DOHH2 (cell line): ENCODE measurements around the gene GLIPR2.

Experiments
- H3F3A ChIP-seq: fragments of 200-600 bp; sonication (generic), shearing (Covaris generic); 2 replicates; pipeline ENCODE4 v1.6.0; 2016; ENCODE audit warnings: antibody characterized with exemption, mild to moderate bottlenecking; ENCODE audit not compliant: control insufficient read depth, insufficient read depth
- H3K27ac ChIP-seq: fragments of 200-600 bp; sonication (generic); 2 replicates; pipeline ENCODE4 v1.5.1; 2014; ENCODE audit warnings: low read depth, mild to moderate bottlenecking, low read length, moderate library complexity
- H3K27me3 ChIP-seq: fragments of 200-600 bp; sonication (generic); 2 replicates; pipeline ENCODE4 v1.6.1; 2014; ENCODE audit warnings: mild to moderate bottlenecking, low read length, mixed read lengths; ENCODE audit not compliant: control insufficient read depth
- H3K36me3 ChIP-seq: fragments of 200-600 bp; sonication (generic); 2 replicates; pipeline ENCODE4 v1.6.1; 2014; ENCODE audit warnings: mild to moderate bottlenecking, low read length, moderate library complexity, mixed read lengths; ENCODE audit not compliant: control insufficient read depth
- H3K4me1 ChIP-seq: fragments of 200-600 bp; sonication (generic); 2 replicates; pipeline ENCODE4 v1.6.1; 2014; ENCODE audit warnings: mild to moderate bottlenecking, low read length, mixed read lengths; ENCODE audit not compliant: control insufficient read depth
- H3K4me2 ChIP-seq: fragments of 200-600 bp; sonication (generic); 2 replicates; pipeline ENCODE4 v1.6.0; 2014; ENCODE audit warnings: mild to moderate bottlenecking, low read length, moderate library complexity
- H3K4me3 ChIP-seq: fragments of 200-600 bp; sonication (generic); 2 replicates; pipeline ENCODE4 v1.5.1; 2014; ENCODE audit warnings: mild to moderate bottlenecking, low read length, mixed read lengths
- H3K79me2 ChIP-seq: fragments of 200-600 bp; sonication (generic); 2 replicates; pipeline ENCODE4 v1.6.1; 2014; ENCODE audit warnings: mild to moderate bottlenecking, low read length, mixed read lengths; ENCODE audit not compliant: control insufficient read depth
- H3K9me2 ChIP-seq: fragments of 200-600 bp; sonication (generic); replicated peaks from 2 replicates; pipeline ENCODE4 v1.6.1; 2014; ENCODE audit warnings: mild to moderate bottlenecking, low read length, mixed read lengths; ENCODE audit not compliant: control insufficient read depth
- H3K9me3 ChIP-seq: fragments of 200-600 bp; sonication (generic); 2 replicates; pipeline ENCODE4 v1.6.1; 2014; ENCODE audit warnings: antibody characterized with exemption, low read length, mixed read lengths; ENCODE audit not compliant: control insufficient read depth, insufficient read depth
- H4K20me1 ChIP-seq: fragments of 200-600 bp; sonication (generic); 2 replicates; pipeline ENCODE4 v1.6.0; 2014; ENCODE audit warnings: low read depth, mild to moderate bottlenecking, antibody characterized with exemption, low read length, moderate library complexity; ENCODE audit not compliant: control insufficient read depth, insufficient read depth
- CTCF ChIP-seq: fragments of 200-600 bp; sonication (generic); IDR thresholded peaks from one replicate; pipeline ENCODE4 v1.5.1; 2014; ENCODE audit warnings: antibody characterized with exemption, mild to moderate bottlenecking, low read depth, low read length; ENCODE audit not compliant: poor library complexity, severe bottlenecking
- EZH2phosphoT487 ChIP-seq: fragments of 200-600 bp; sonication (generic); IDR thresholded peaks from 2 replicates; pipeline ENCODE4 v1.6.1; 2017; ENCODE audit warnings: borderline replicate concordance, mild to moderate bottlenecking, antibody characterized with exemption, low read length, moderate library complexity, mixed read lengths

Gene GLIPR2

GRCh38 chr9:36138496-36138895 lies 2.0 kb downstream of the GLIPR2 start:
- no peaks in the 10 kb centered on the region for H4K20me1 ChIP-seq
- H3K9me3 ChIP-seq, result no peaks in the 10 kb centered on the region
- H3K4me2 ChIP-seq, result no peak overlapping the region
- TF ChIP-seq EZH2phosphoT487 (no peak), CTCF (no peak)
- no peaks in the 10 kb centered on the region for H3K79me2 ChIP-seq
- H3K27ac ChIP-seq, result no peak overlapping the region
- H3K27me3 ChIP-seq, result peaks cover 38% of the 10 kb centered on the region
- H3K9me2 ChIP-seq, result no peaks in the 10 kb centered on the region
- H3K4me3 ChIP-seq, result no peak overlapping the region
- peaks cover 16% of the 10 kb centered on the region; the same call in 1 of the 2 replicates for H3K4me1 ChIP-seq
- no peaks in the 10 kb centered on the region for H3K36me3 ChIP-seq
- H3F3A ChIP-seq, result no peaks in the 10 kb centered on the region

DNA sequence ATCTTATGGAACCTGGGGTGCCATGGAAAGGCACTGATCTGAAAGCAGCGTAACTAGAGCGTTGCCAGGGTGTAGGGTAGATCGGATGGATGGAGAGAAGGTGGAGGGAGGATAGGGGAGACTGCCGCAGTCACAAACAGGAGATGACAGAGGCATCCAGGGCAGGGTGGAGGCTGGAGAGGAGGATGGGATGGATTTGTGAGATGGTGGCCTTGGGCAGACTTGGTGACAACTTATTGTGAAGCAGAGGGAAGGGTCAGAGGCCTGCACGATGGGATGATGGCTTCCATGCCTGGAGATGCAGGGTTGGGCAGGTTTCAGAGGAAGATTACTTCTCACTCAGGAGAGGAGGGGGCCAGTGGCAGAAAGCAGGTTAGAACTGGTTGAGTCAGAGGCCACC lies 2.4 kb downstream of the GLIPR2 start:
- no peak overlapping the region for H3K4me3 ChIP-seq
- H3F3A ChIP-seq, result no peaks in the 10 kb centered on the region
- peaks cover 38% of the 10 kb centered on the region for H3K27me3 ChIP-seq
- H3K27ac ChIP-seq, result no peak overlapping the region
- no peaks in the 10 kb centered on the region for H3K9me2 ChIP-seq
- no peak overlapping the region for H3K4me2 ChIP-seq
- no peaks in the 10 kb centered on the region for H3K79me2 ChIP-seq
- no peaks in the 10 kb centered on the region for H3K36me3 ChIP-seq
- no peaks in the 10 kb centered on the region for H4K20me1 ChIP-seq
- H3K9me3 ChIP-seq, result no peaks in the 10 kb centered on the region
- TF ChIP-seq EZH2phosphoT487 (no peak), CTCF (no peak)
- peaks cover 16% of the 10 kb centered on the region; the same call in 1 of the 2 replicates for H3K4me1 ChIP-seq

GRCh38 chr9:36140086-36141084 lies 3.9 kb downstream of the GLIPR2 start:
- H3K9me2 ChIP-seq, result no peaks in the 10 kb centered on the region
- H3K27me3 ChIP-seq, result peaks cover 34% of the 10 kb centered on the region
- no peaks in the 10 kb centered on the region for H3K79me2 ChIP-seq
- TF ChIP-seq CTCF (no peak), EZH2phosphoT487 (no peak)
- H3K27ac ChIP-seq, result no peak overlapping the region
- H3K36me3 ChIP-seq, result no peaks in the 10 kb centered on the region
- no peaks in the 10 kb centered on the region for H3K9me3 ChIP-seq
- H3K4me1 ChIP-seq, result peaks cover 16% of the 10 kb centered on the region; the same call in 1 of the 2 replicates
- H3F3A ChIP-seq, result no peaks in the 10 kb centered on the region
- H3K4me2 ChIP-seq, result no peak overlapping the region
- no peaks in the 10 kb centered on the region for H4K20me1 ChIP-seq
- no peak overlapping the region for H3K4me3 ChIP-seq
